LNCAP (cell line): Measurements from ENCODE around the gene EHMT1.

Source experiments
- CTCF ChIP-seq: fragments of 450-650 bp; IDR thresholded peaks from 2 replicates; pipeline ENCODE4 v1.5.1; 2017; ENCODE audit warnings: mild to moderate bottlenecking

The EHMT1 gene

GRCh38 chr9:137618105-137619067, at the start of gene EHMT1:
TSS of gene EHMT1 (plus strand) at chr9:137619005. CDS start at chr9:137619029, 24 bp downstream.
- no peak for TF ChIP-seq CTCF

- TF ChIP-seq CTCF = no peak
Observed at GRCh38 chr9:137569609-137570203, 49.1 kb upstream of the EHMT1 start.

GRCh38 chr9:137570566-137570965, 48.2 kb upstream of the EHMT1 start:
- TF ChIP-seq CTCF = no peak

- TF ChIP-seq CTCF = no peak
Observed at GRCh38 chr9:137574192-137574591, 44.6 kb upstream of the EHMT1 start.

GRCh38 chr9:137575364-137575715, 43.5 kb upstream of the EHMT1 start:
- no peak for TF ChIP-seq CTCF

GRCh38 chr9:137575716-137576411, 42.9 kb upstream of the EHMT1 start:
- no peak for TF ChIP-seq CTCF

GRCh38 chr9:137578518-137579258, 40.1 kb upstream of the EHMT1 start, which contains the start of gene DPH7:
TSS of gene DPH7 (minus strand) at chr9:137578925. CDS start at chr9:137578777, 148 bp downstream.
- peak; percentile 98 for TF ChIP-seq CTCF
